ENCODE measurements around the gene SDF2. TPM values are rescaled to one million over a fixed set of nuclear protein-coding genes. Genes with fewer than 3 reads are reported as not detected.
"Not testable (repeated sequence)": the region's sequence is repeated elsewhere in the genome, so short reads cannot be mapped to it uniquely, and the experiment has no call there.

Gene SDF2
- total RNA-seq, 3 donors from 2014 or later, result 55.0 to 67.5 (median 56.3) TPM

DNA sequence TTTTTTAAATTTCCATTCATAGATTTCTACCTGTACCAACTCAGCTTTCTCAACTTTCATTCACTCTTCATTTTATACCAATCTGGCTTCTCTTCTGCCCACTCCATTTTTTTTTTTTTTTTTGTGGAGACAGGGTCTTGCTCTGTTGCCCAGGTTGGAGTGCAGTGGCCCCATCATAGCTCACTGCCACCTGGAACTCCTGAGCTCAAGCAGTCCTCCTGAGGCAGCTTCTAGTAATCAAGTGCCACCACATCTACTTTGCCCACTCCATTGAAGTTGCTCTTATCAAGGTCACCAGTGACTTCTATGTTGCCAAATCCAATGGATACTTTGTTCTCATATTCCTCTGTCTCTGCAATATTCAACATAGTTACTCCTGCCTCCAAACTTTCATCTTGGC is 2.0 kb upstream of the SDF2 start:
- H3K4me3 ChIP-seq, result no peak overlapping the region
- H3K36me3 ChIP-seq (ENCODE audit: low read depth), result peaks cover 2% of the 10 kb centered on the region
- H3K9me3 ChIP-seq, result no peaks in the 10 kb centered on the region
- DNase-seq, result no peak
- ATAC-seq, result no peak
- peaks cover 32% of the 10 kb centered on the region for H3K4me1 ChIP-seq (ENCODE audit: low read depth)
- TF ChIP-seq, protein P1, sequence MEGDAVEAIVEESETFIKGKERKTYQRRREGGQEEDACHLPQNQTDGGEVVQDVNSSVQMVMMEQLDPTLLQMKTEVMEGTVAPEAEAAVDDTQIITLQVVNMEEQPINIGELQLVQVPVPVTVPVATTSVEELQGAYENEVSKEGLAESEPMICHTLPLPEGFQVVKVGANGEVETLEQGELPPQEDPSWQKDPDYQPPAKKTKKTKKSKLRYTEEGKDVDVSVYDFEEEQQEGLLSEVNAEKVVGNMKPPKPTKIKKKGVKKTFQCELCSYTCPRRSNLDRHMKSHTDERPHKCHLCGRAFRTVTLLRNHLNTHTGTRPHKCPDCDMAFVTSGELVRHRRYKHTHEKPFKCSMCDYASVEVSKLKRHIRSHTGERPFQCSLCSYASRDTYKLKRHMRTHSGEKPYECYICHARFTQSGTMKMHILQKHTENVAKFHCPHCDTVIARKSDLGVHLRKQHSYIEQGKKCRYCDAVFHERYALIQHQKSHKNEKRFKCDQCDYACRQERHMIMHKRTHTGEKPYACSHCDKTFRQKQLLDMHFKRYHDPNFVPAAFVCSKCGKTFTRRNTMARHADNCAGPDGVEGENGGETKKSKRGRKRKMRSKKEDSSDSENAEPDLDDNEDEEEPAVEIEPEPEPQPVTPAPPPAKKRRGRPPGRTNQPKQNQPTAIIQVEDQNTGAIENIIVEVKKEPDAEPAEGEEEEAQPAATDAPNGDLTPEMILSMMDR (IDR thresholded peaks at IDR 0.05), result no peak
- intact Hi-C loops (cut with DNase I, micrococcal nuclease), result no loop called here

- intact Hi-C loops (cut with DNase I, micrococcal nuclease), result no loop called here
- DNase-seq (no peak), ATAC-seq (no peak)
- TF ChIP-seq, protein P1 (IDR thresholded peaks at IDR 0.05), result no peak
- Histone ChIP-seq H3K4me1 (ENCODE audit: low read depth) (peaks cover 32% of the 10 kb centered on the region), H3K36me3 (ENCODE audit: low read depth) (peaks cover 4% of the 10 kb centered on the region), H3K4me3 (peak overlapping the region; percentile 85), H3K9me3 (no peaks in the 10 kb centered on the region)
These were observed 772 bp upstream of the SDF2 start for GRCh38 chr17:28662527-28662829.

GRCh38 chr17:28659497-28659881 is 2.2 kb downstream of the SDF2 start:
- ATAC-seq; DNase-seq; intact Hi-C loops (cut with DNase I, micrococcal nuclease); H3K36me3 ChIP-seq (ENCODE audit: low read depth); H3K9me3 ChIP-seq; H3K4me3 ChIP-seq: not testable (repeated sequence)
- peaks cover 31% of the 10 kb centered on the region for H3K4me1 ChIP-seq (ENCODE audit: low read depth)

GRCh38 chr17:28658766-28659496 is 2.8 kb downstream of the SDF2 start:
- H3K36me3 ChIP-seq (ENCODE audit: low read depth), result not testable (repeated sequence)

GRCh38 chr17:28658342-28658741 is 3.4 kb downstream of the SDF2 start:
- DNase-seq; H3K9me3 ChIP-seq; H3K36me3 ChIP-seq (ENCODE audit: low read depth); H3K4me3 ChIP-seq; ATAC-seq; intact Hi-C loops (cut with DNase I, micrococcal nuclease): not testable (repeated sequence)
- peaks cover 21% of the 10 kb centered on the region for H3K4me1 ChIP-seq (ENCODE audit: low read depth)

More at GRCh38 chr17:28658766-28659496, 2.8 kb downstream of the SDF2 start:
- ATAC-seq; H3K4me3 ChIP-seq; H3K9me3 ChIP-seq; intact Hi-C loops (cut with DNase I, micrococcal nuclease); DNase-seq: not testable (repeated sequence)
- H3K4me1 ChIP-seq (ENCODE audit: low read depth), result peaks cover 25% of the 10 kb centered on the region

- TF ChIP-seq, protein P1 (IDR thresholded peaks at IDR 0.05), result no peak
- Histone ChIP-seq H3K4me3 (no peak overlapping the region), H3K36me3 (ENCODE audit: low read depth) (peaks cover 4% of the 10 kb centered on the region), H3K4me1 (ENCODE audit: low read depth) (peaks cover 15% of the 10 kb centered on the region), H3K9me3 (no peaks in the 10 kb centered on the region)
- no peak for DNase-seq
- ATAC-seq, result no peak
- intact Hi-C loops (cut with DNase I, micrococcal nuclease), result no loop called here
These were observed 4.0 kb downstream of the SDF2 start for GRCh38 chr17:28657756-28658155.

DNA sequence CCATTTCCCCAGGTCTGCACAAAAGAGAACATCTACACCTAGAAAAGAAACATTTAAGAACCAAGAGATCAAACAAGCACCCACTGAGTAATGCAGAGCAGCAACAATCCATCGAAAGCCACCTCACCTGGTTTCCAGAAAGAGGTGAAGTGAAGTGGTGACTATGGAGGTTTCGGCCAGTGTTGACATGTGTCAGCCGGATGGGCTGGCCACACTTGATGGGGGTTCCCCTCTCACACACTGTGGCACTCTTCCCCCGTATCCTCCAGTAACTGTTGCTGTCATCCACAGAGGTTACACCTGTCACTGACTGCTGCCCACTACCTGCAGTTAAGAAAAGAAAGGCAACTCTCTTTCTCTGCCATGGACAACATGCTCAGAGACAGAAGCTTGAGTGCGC is 6.5 kb downstream of the SDF2 start:
- ATAC-seq (no peak), DNase-seq (no peak)
- Histone ChIP-seq H3K36me3 (ENCODE audit: low read depth) (peaks cover 4% of the 10 kb centered on the region), H3K4me3 (no peak overlapping the region), H3K4me1 (ENCODE audit: low read depth) (no peaks in the 10 kb centered on the region), H3K9me3 (no peaks in the 10 kb centered on the region)
- TF ChIP-seq, protein P1 (IDR thresholded peaks at IDR 0.05), result no peak
- intact Hi-C loops (cut with DNase I, micrococcal nuclease), result no loop called here

Data from mucosa of descending colon (tissue), 3 donors.